Measurements from ENCODE around the gene TMOD1. TPM values are rescaled to one million over a fixed set of nuclear protein-coding genes. Genes with fewer than 3 reads are reported as not detected.
"Not testable (repeated sequence)": the region's sequence is repeated elsewhere in the genome, so short reads cannot be mapped to it uniquely, and the experiment has no call there.

Gene TMOD1
- total RNA-seq, 1 experiment from 2014 or later = 0.55 TPM

- not testable (repeated sequence) for H3K9me3 ChIP-seq (replicated peaks); H3K4me3 ChIP-seq; H3K4me1 ChIP-seq; H3K27me3 ChIP-seq; DNase-seq; H3K27ac ChIP-seq
- H3K36me3 ChIP-seq = peaks cover 58% of the 10 kb centered on the region
These were observed 118.6 kb downstream of the TMOD1 start for GRCh38 chr9:97620063-97620462.

GRCh38 chr9:97622483-97622882, 121.0 kb downstream of the TMOD1 start:
- not testable (repeated sequence) for H3K4me3 ChIP-seq
- H3K36me3 ChIP-seq = peaks cover 68% of the 10 kb centered on the region

GRCh38 chr9:97623946-97624345, 122.5 kb downstream of the TMOD1 start:
- Histone ChIP-seq H3K9me3 (replicated peaks) (no peaks in the 10 kb centered on the region; the same call in 1 of the 2 replicates), H3K27me3 (no peaks in the 10 kb centered on the region), H3K27ac (no peak overlapping the region), H3K4me1 (peaks cover 10% of the 10 kb centered on the region), H3K4me3 (no peak overlapping the region), H3K36me3 (peaks cover 62% of the 10 kb centered on the region)
- DNase-seq = no peak

More at GRCh38 chr9:97622483-97622882, 121.0 kb downstream of the TMOD1 start:
- DNase-seq; H3K27ac ChIP-seq; H3K9me3 ChIP-seq (replicated peaks); H3K27me3 ChIP-seq; H3K4me1 ChIP-seq: not testable (repeated sequence)

- Histone ChIP-seq H3K27ac (no peak overlapping the region), H3K9me3 (replicated peaks) (no peaks in the 10 kb centered on the region; the same call in 1 of the 2 replicates), H3K4me3 (no peak overlapping the region), H3K27me3 (no peaks in the 10 kb centered on the region), H3K36me3 (peaks cover 54% of the 10 kb centered on the region), H3K4me1 (peaks cover 18% of the 10 kb centered on the region)
- no peak for DNase-seq
These were observed 124.2 kb downstream of the TMOD1 start for GRCh38 chr9:97625620-97626019.

GRCh38 chr9:97627624-97628023, 126.2 kb downstream of the TMOD1 start:
- H3K9me3 ChIP-seq (replicated peaks) = no peaks in the 10 kb centered on the region; the same call in 1 of the 2 replicates
- no peak overlapping the region for H3K27ac ChIP-seq
- peaks cover 18% of the 10 kb centered on the region for H3K4me1 ChIP-seq
- no peaks in the 10 kb centered on the region for H3K27me3 ChIP-seq
- H3K4me3 ChIP-seq = no peak overlapping the region
- no peak for DNase-seq
- H3K36me3 ChIP-seq = peaks cover 44% of the 10 kb centered on the region

GRCh38 chr9:97628668-97629067, 127.2 kb downstream of the TMOD1 start:
- Histone ChIP-seq H3K27me3 (no peaks in the 10 kb centered on the region), H3K4me3 (no peak overlapping the region), H3K9me3 (replicated peaks) (no peaks in the 10 kb centered on the region), H3K4me1 (peaks cover 18% of the 10 kb centered on the region), H3K27ac (peak overlapping the region; percentile 35), H3K36me3 (peaks cover 33% of the 10 kb centered on the region)
- peak; percentile 85 to 90 for DNase-seq

- H3K27ac ChIP-seq = peak overlapping the region; percentile 35
- no peak overlapping the region for H3K4me3 ChIP-seq
- peaks cover 18% of the 10 kb centered on the region for H3K4me1 ChIP-seq
- H3K36me3 ChIP-seq = peaks cover 28% of the 10 kb centered on the region
- DNase-seq = no peak
- no peaks in the 10 kb centered on the region for H3K9me3 ChIP-seq (replicated peaks)
- no peaks in the 10 kb centered on the region for H3K27me3 ChIP-seq
These were observed 127.7 kb downstream of the TMOD1 start for GRCh38 chr9:97629156-97629555.

- H3K4me3 ChIP-seq = no peak overlapping the region
- DNase-seq = no peak
- peaks cover 16% of the 10 kb centered on the region for H3K36me3 ChIP-seq
- H3K27ac ChIP-seq = no peak overlapping the region
- H3K9me3 ChIP-seq (replicated peaks) = no peaks in the 10 kb centered on the region
- peaks cover 18% of the 10 kb centered on the region for H3K4me1 ChIP-seq
- no peaks in the 10 kb centered on the region for H3K27me3 ChIP-seq
These were observed 129.1 kb downstream of the TMOD1 start for GRCh38 chr9:97630591-97630990.

GRCh38 chr9:97632248-97632984, 130.9 kb downstream of the TMOD1 start:
- H3K27ac ChIP-seq = peak overlapping the region; percentile 98
- H3K4me3 ChIP-seq = peak overlapping the region; percentile 92
- DNase-seq = peak; percentile 61 to 85
- no peaks in the 10 kb centered on the region for H3K27me3 ChIP-seq
- peaks cover 18% of the 10 kb centered on the region for H3K4me1 ChIP-seq
- peaks cover 6% of the 10 kb centered on the region for H3K36me3 ChIP-seq
- no peaks in the 10 kb centered on the region for H3K9me3 ChIP-seq (replicated peaks)

GRCh38 chr9:97632985-97633858, 131.8 kb downstream of the TMOD1 start, which contains the start of the genes NCBP1 and TSTD2:
Gene NCBP1, plus strand, starts transcription at chr9:97633821. Its CDS starts 61 bp downstream, at chr9:97633882.
Gene TSTD2, minus strand, starts transcription at chr9:97633368. Its CDS starts 5,806 bp downstream, at chr9:97627562.
- peak within 1 kb of the TSS; percentile 98 for H3K27ac ChIP-seq
- DNase-seq = peak; percentile 98 to 99
- H3K27me3 ChIP-seq = no peaks in the 10 kb centered on the region
- H3K36me3 ChIP-seq = peaks cover 10% of the 10 kb centered on the region; the same call in 1 of the 2 replicates
- no peaks in the 10 kb centered on the region for H3K9me3 ChIP-seq (replicated peaks)
- H3K4me1 ChIP-seq = peaks cover 14% of the 10 kb centered on the region
- H3K4me3 ChIP-seq = peak within 1 kb of the TSS; percentile 92

GRCh38 chr9:97633859-97634490, 132.5 kb downstream of the TMOD1 start:
- H3K36me3 ChIP-seq = peaks cover 10% of the 10 kb centered on the region
- H3K27ac ChIP-seq = peak overlapping the region; percentile 98
- no peaks in the 10 kb centered on the region for H3K27me3 ChIP-seq
- peak overlapping the region; percentile 92 for H3K4me3 ChIP-seq
- DNase-seq = no peak
- peaks cover 7% of the 10 kb centered on the region for H3K4me1 ChIP-seq
- H3K9me3 ChIP-seq (replicated peaks) = no peaks in the 10 kb centered on the region

GRCh38 chr9:97635026-97635425, 133.6 kb downstream of the TMOD1 start:
- Histone ChIP-seq H3K36me3 (peaks cover 12% of the 10 kb centered on the region), H3K4me3 (peak overlapping the region; percentile 92), H3K27ac (no peak overlapping the region), H3K4me1 (no peaks in the 10 kb centered on the region), H3K27me3 (no peaks in the 10 kb centered on the region), H3K9me3 (replicated peaks) (no peaks in the 10 kb centered on the region)
- DNase-seq = no peak

GRCh38 chr9:97636903-97637302, 135.4 kb downstream of the TMOD1 start:
- no peaks in the 10 kb centered on the region for H3K4me1 ChIP-seq
- no peaks in the 10 kb centered on the region for H3K9me3 ChIP-seq (replicated peaks)
- DNase-seq = no peak
- H3K36me3 ChIP-seq = peaks cover 31% of the 10 kb centered on the region
- no peak overlapping the region for H3K27ac ChIP-seq
- H3K4me3 ChIP-seq = no peak overlapping the region
- H3K27me3 ChIP-seq = no peaks in the 10 kb centered on the region

- Histone ChIP-seq H3K27ac (no peak overlapping the region), H3K27me3 (no peaks in the 10 kb centered on the region), H3K4me3 (no peak overlapping the region), H3K36me3 (peaks cover 49% of the 10 kb centered on the region), H3K4me1 (no peaks in the 10 kb centered on the region), H3K9me3 (replicated peaks) (no peaks in the 10 kb centered on the region)
- DNase-seq = no peak
These were observed 137.2 kb downstream of the TMOD1 start for GRCh38 chr9:97638666-97639065.
